GM23338 (cell line): Measurements from ENCODE around the gene CCNK. TPM values are rescaled to one million over a fixed set of nuclear protein-coding genes. Genes with fewer than 3 reads are reported as not detected.

ENCODE experiments used
- ATAC-seq: fragments of 200-7000 bp; cut with Tn5 transposase; 3 replicates; pipeline ENCODE4 v1.9.1; 2020
- DNase-seq: peaks from one replicate; pipeline ENCODE4 v3.0.0-alpha.2; 2015; ENCODE audit warnings: low spot score
- H2AFZ ChIP-seq: fragments of 200-600 bp; sonication (generic); 2 replicates; pipeline ENCODE4 v1.8.0; 2016; ENCODE audit warnings: antibody characterized with exemption, mild to moderate bottlenecking, moderate library complexity
- H3F3A ChIP-seq: fragments of 200-600 bp; sonication (generic); replicated peaks from 2 replicates; pipeline ENCODE4 v1.8.0; 2017; ENCODE audit warnings: antibody characterized with exemption, mixed run types, low read depth
- H3K27ac ChIP-seq: fragments of 200-600 bp; sonication (generic); 2 replicates; pipeline ENCODE4 v1.6.1; 2016; ENCODE audit warnings: low read depth
- H3K27me3 ChIP-seq: fragments of 200-600 bp; sonication (generic); 2 replicates; pipeline ENCODE4 v1.8.0; 2016; ENCODE audit warnings: mild to moderate bottlenecking, mixed run types, moderate library complexity; ENCODE audit not compliant: insufficient read depth
- H3K36me3 ChIP-seq: fragments of 200-600 bp; sonication (generic); 2 replicates; pipeline ENCODE4 v1.8.0; 2016; ENCODE audit warnings: mild to moderate bottlenecking; ENCODE audit not compliant: insufficient read depth
- H3K4me1 ChIP-seq: fragments of 200-600 bp; sonication (generic); 2 replicates; pipeline ENCODE4 v1.8.0; 2016; ENCODE audit warnings: mild to moderate bottlenecking, moderate library complexity; ENCODE audit not compliant: insufficient read depth
- H3K4me2 ChIP-seq: fragments of 200-600 bp; sonication (generic); 2 replicates; pipeline ENCODE4 v1.7.1; 2017; ENCODE audit warnings: mixed run types
- H3K4me3 ChIP-seq: fragments of 200-600 bp; sonication (generic); 2 replicates; pipeline ENCODE4 v1.6.1; 2016; ENCODE audit warnings: mixed run types
- H3K79me2 ChIP-seq: fragments of 200-600 bp; sonication (generic); replicated peaks from 2 replicates; pipeline ENCODE4 v1.8.0; 2017; ENCODE audit warnings: mild to moderate bottlenecking; ENCODE audit not compliant: insufficient read depth
- H3K9me2 ChIP-seq: fragments of 200-600 bp; sonication (generic); 2 replicates; pipeline ENCODE4 v1.8.0; 2017; ENCODE audit not compliant: insufficient read depth
- H4K20me1 ChIP-seq: fragments of 200-600 bp; sonication (generic); replicated peaks from 2 replicates; pipeline ENCODE4 v1.8.0; 2017; ENCODE audit warnings: mild to moderate bottlenecking; ENCODE audit not compliant: insufficient read depth
- H3K27ac Mint-ChIP-seq: 2 replicates; pipeline ENCODE4 v1.8.0; 2020; ENCODE audit warnings: inconsistent platforms, mild to moderate bottlenecking, moderate library complexity, mixed read lengths
- H3K27me3 Mint-ChIP-seq: 3 replicates; pipeline ENCODE4 v1.8.0; 2022; ENCODE audit warnings: low read depth, mild to moderate bottlenecking, moderate library complexity, mixed read lengths, inconsistent platforms; ENCODE audit not compliant: insufficient read depth, poor library complexity
- H3K36me3 Mint-ChIP-seq: 3 replicates; pipeline ENCODE4 v1.8.0; 2021; ENCODE audit warnings: low read depth, mild to moderate bottlenecking, inconsistent platforms, moderate library complexity, mixed read lengths
- H3K4me1 Mint-ChIP-seq: 3 replicates; pipeline ENCODE4 v1.8.0; 2020; ENCODE audit warnings: mild to moderate bottlenecking, inconsistent platforms, mixed read lengths
- H3K4me3 Mint-ChIP-seq: 3 replicates; pipeline ENCODE4 v1.8.0; 2021; ENCODE audit warnings: moderate library complexity, mild to moderate bottlenecking, inconsistent platforms, mixed read lengths
- H3K9me3 Mint-ChIP-seq: 3 replicates; pipeline ENCODE4 v1.8.0; 2020; ENCODE audit warnings: moderate library complexity, mild to moderate bottlenecking, inconsistent platforms, mixed read lengths
- CREB1 ChIP-seq: fragments of 250-450 bp; sonication (Bioruptor Pico); IDR thresholded peaks from 2 replicates; pipeline ENCODE4 v1.5.0; 2020; ENCODE audit warnings: low read depth, mild to moderate bottlenecking, moderate library complexity
- EZH2 ChIP-seq: fragments of 200-600 bp; sonication (generic); IDR thresholded peaks from one replicate; pipeline ENCODE4 v1.8.0; 2017; ENCODE audit warnings: antibody characterized with exemption, mild to moderate bottlenecking, low read depth; ENCODE audit not compliant: unreplicated experiment
- EZH2phosphoT487 ChIP-seq: fragments of 200-600 bp; sonication (generic); IDR thresholded peaks from one replicate; pipeline ENCODE4 v1.8.1; 2018; ENCODE audit warnings: antibody characterized with exemption; ENCODE audit not compliant: unreplicated experiment
- JUNB ChIP-seq: IDR thresholded peaks from one replicate; pipeline ENCODE4 v1.6.1; 2016; ENCODE audit warnings: antibody characterized with exemption; ENCODE audit not compliant: unreplicated experiment
- NANOG ChIP-seq: IDR thresholded peaks from 2 replicates; pipeline ENCODE4 v1.6.1; 2016; ENCODE audit warnings: antibody characterized with exemption, borderline replicate concordance
- POLR2AphosphoS5 ChIP-seq: IDR thresholded peaks from 2 replicates; pipeline ENCODE4 v1.6.1; 2016; ENCODE audit warnings: antibody characterized with exemption, low read depth
- STAT1 ChIP-seq: IDR thresholded peaks from one replicate; pipeline ENCODE4 v1.6.1; 2016; ENCODE audit warnings: antibody characterized with exemption; ENCODE audit not compliant: unreplicated experiment
- ZNF114 ChIP-seq: fragments of 250-450 bp; sonication (Bioruptor Pico); IDR thresholded peaks from 2 replicates; pipeline ENCODE4 v1.5.0; 2020; ENCODE audit warnings: mild to moderate bottlenecking, moderate library complexity
- ZNF331 ChIP-seq: fragments of 250-450 bp; sonication (Bioruptor Pico); IDR thresholded peaks from 2 replicates; pipeline ENCODE4 v1.5.0; 2020; ENCODE audit warnings: low read depth, mild to moderate bottlenecking, moderate library complexity
- polyA plus RNA-seq: library from polyadenylated mRNA; unstranded; fragments of >200 nt; fragmentation: Nextera tagmentation; extraction: Ambion mirVana; gene quantifications from 2 replicates; pipeline ENCODE4 v1.2.1, GENCODE V29; 2016
- total RNA-seq: library from RNA; depleted of rRNA; stranded (reverse); fragments of >200 nt; shearing (Covaris generic); gene quantifications from 2 replicates; pipeline ENCODE4 v1.2.3, GENCODE V29; 2014
- TF ChIP-seq, protein P1 (sequence below): fragments of 250-450 bp; sonication (Bioruptor Pico); IDR thresholded peaks from 2 replicates; pipeline ENCODE4 v1.5.0; 2020; ENCODE audit warnings: mild to moderate bottlenecking, moderate library complexity
- TF ChIP-seq, protein P2 (sequence below): IDR thresholded peaks from one replicate; pipeline ENCODE4 v1.6.1; 2018; ENCODE audit warnings: antibody characterized with exemption; ENCODE audit not compliant: unreplicated experiment
- TF ChIP-seq, protein P3 (sequence below), 2 experiments: fragments of 200-600 bp in 1 of 2; sonication (generic) in 1 of 2; conservative IDR thresholded peaks; 2 replicates each; pipeline versions ENCODE4 v1.5.1 to v1.6.1; 2016 to 2017; ENCODE audit warnings: antibody characterized with exemption in 2 of 2, low read depth in 2 of 2, mild to moderate bottlenecking in 2 of 2, moderate library complexity in 1 of 2

Gene CCNK
- total and polyA plus RNA-seq, 2 experiments from 2014 or later: 54.0 to 60.6 TPM

DNA sequence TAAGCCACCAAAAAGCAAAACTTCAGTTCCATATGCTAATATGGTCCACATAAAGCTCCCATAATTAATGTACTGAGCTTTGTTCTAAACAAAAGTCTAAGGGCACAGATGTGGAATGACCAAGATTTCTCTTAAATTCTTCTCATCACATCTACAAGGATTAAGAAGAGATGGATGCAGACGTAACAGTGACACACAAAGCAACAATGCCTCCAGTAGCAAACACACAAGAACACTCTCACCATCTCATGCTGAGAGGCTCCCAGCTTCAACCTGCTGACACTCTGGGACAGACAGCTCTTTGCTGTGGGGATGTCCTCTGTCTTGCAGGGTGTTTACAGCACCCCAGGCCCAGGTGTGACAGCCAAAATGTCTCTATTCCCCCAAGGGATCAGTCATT lies 48.7 kb upstream of the CCNK start:
- Histone ChIP-seq H3K79me2 (peaks cover 21% of the 10 kb centered on the region), H3K9me2 (no peaks in the 10 kb centered on the region), H3K4me1 (peaks cover 3% of the 10 kb centered on the region; the same call in 1 of the 2 replicates), H2AFZ (no peak overlapping the region), H3K4me3 (no peak overlapping the region), H3F3A (no peaks in the 10 kb centered on the region), H3K27me3 (no peaks in the 10 kb centered on the region), H3K27ac (no peak overlapping the region), H3K4me2 (no peak overlapping the region), H4K20me1 (peaks cover 9% of the 10 kb centered on the region), H3K36me3 (peaks cover 14% of the 10 kb centered on the region)
- DNase-seq (no peak), ATAC-seq (no peak)
- Mint-ChIP-seq H3K27ac (no peak overlapping the region), H3K9me3 (peaks cover 16% of the 10 kb centered on the region), H3K4me3 (no peak overlapping the region), H3K4me1 (peaks cover 14% of the 10 kb centered on the region), H3K27me3 (peaks cover 4% of the 10 kb centered on the region), H3K36me3 (peaks cover 44% of the 10 kb centered on the region)
- no peak for TF ChIP-seq EZH2
- TF ChIP-seq, protein P1, sequence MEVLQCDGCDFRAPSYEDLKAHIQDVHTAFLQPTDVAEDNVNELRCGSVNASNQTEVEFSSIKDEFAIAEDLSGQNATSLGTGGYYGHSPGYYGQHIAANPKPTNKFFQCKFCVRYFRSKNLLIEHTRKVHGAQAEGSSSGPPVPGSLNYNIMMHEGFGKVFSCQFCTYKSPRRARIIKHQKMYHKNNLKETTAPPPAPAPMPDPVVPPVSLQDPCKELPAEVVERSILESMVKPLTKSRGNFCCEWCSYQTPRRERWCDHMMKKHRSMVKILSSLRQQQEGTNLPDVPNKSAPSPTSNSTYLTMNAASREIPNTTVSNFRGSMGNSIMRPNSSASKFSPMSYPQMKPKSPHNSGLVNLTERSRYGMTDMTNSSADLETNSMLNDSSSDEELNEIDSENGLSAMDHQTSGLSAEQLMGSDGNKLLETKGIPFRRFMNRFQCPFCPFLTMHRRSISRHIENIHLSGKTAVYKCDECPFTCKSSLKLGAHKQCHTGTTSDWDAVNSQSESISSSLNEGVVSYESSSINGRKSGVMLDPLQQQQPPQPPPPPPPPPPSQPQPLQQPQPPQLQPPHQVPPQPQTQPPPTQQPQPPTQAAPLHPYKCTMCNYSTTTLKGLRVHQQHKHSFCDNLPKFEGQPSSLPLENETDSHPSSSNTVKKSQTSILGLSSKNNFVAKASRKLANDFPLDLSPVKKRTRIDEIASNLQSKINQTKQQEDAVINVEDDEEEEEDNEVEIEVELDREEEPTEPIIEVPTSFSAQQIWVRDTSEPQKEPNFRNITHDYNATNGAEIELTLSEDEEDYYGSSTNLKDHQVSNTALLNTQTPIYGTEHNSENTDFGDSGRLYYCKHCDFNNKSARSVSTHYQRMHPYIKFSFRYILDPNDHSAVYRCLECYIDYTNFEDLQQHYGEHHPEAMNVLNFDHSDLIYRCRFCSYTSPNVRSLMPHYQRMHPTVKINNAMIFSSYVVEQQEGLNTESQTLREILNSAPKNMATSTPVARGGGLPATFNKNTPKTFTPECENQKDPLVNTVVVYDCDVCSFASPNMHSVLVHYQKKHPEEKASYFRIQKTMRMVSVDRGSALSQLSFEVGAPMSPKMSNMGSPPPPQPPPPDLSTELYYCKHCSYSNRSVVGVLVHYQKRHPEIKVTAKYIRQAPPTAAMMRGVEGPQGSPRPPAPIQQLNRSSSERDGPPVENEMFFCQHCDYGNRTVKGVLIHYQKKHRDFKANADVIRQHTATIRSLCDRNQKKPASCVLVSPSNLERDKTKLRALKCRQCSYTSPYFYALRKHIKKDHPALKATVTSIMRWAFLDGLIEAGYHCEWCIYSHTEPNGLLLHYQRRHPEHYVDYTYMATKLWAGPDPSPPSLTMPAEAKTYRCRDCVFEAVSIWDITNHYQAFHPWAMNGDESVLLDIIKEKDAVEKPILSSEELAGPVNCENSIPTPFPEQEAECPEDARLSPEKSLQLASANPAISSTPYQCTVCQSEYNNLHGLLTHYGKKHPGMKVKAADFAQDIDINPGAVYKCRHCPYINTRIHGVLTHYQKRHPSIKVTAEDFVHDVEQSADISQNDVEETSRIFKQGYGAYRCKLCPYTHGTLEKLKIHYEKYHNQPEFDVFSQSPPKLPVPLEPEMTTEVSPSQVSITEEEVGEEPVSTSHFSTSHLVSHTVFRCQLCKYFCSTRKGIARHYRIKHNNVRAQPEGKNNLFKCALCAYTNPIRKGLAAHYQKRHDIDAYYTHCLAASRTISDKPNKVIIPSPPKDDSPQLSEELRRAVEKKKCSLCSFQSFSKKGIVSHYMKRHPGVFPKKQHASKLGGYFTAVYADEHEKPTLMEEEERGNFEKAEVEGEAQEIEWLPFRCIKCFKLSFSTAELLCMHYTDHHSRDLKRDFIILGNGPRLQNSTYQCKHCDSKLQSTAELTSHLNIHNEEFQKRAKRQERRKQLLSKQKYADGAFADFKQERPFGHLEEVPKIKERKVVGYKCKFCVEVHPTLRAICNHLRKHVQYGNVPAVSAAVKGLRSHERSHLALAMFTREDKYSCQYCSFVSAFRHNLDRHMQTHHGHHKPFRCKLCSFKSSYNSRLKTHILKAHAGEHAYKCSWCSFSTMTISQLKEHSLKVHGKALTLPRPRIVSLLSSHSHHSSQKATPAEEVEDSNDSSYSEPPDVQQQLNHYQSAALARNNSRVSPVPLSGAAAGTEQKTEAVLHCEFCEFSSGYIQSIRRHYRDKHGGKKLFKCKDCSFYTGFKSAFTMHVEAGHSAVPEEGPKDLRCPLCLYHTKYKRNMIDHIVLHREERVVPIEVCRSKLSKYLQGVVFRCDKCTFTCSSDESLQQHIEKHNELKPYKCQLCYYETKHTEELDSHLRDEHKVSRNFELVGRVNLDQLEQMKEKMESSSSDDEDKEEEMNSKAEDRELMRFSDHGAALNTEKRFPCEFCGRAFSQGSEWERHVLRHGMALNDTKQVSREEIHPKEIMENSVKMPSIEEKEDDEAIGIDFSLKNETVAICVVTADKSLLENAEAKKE (CRISPR knock-in tag): no peak
- TF ChIP-seq POLR2AphosphoS5: no peak
- TF ChIP-seq, protein P2, sequence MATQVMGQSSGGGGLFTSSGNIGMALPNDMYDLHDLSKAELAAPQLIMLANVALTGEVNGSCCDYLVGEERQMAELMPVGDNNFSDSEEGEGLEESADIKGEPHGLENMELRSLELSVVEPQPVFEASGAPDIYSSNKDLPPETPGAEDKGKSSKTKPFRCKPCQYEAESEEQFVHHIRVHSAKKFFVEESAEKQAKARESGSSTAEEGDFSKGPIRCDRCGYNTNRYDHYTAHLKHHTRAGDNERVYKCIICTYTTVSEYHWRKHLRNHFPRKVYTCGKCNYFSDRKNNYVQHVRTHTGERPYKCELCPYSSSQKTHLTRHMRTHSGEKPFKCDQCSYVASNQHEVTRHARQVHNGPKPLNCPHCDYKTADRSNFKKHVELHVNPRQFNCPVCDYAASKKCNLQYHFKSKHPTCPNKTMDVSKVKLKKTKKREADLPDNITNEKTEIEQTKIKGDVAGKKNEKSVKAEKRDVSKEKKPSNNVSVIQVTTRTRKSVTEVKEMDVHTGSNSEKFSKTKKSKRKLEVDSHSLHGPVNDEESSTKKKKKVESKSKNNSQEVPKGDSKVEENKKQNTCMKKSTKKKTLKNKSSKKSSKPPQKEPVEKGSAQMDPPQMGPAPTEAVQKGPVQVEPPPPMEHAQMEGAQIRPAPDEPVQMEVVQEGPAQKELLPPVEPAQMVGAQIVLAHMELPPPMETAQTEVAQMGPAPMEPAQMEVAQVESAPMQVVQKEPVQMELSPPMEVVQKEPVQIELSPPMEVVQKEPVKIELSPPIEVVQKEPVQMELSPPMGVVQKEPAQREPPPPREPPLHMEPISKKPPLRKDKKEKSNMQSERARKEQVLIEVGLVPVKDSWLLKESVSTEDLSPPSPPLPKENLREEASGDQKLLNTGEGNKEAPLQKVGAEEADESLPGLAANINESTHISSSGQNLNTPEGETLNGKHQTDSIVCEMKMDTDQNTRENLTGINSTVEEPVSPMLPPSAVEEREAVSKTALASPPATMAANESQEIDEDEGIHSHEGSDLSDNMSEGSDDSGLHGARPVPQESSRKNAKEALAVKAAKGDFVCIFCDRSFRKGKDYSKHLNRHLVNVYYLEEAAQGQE: no peak
- TF ChIP-seq, protein P3, sequence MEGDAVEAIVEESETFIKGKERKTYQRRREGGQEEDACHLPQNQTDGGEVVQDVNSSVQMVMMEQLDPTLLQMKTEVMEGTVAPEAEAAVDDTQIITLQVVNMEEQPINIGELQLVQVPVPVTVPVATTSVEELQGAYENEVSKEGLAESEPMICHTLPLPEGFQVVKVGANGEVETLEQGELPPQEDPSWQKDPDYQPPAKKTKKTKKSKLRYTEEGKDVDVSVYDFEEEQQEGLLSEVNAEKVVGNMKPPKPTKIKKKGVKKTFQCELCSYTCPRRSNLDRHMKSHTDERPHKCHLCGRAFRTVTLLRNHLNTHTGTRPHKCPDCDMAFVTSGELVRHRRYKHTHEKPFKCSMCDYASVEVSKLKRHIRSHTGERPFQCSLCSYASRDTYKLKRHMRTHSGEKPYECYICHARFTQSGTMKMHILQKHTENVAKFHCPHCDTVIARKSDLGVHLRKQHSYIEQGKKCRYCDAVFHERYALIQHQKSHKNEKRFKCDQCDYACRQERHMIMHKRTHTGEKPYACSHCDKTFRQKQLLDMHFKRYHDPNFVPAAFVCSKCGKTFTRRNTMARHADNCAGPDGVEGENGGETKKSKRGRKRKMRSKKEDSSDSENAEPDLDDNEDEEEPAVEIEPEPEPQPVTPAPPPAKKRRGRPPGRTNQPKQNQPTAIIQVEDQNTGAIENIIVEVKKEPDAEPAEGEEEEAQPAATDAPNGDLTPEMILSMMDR (conservative IDR thresholded peaks at IDR 0.05; ENCODE audit: low read depth in 2 of 2): no peak
- no peak for TF ChIP-seq ZNF114 (CRISPR knock-in tag)
- TF ChIP-seq NANOG: no peak
- TF ChIP-seq STAT1: no peak
- no peak for TF ChIP-seq EZH2phosphoT487
- TF ChIP-seq ZNF331 (CRISPR knock-in tag): no peak
- no peak for TF ChIP-seq JUNB
- no peak for TF ChIP-seq CREB1 (CRISPR knock-in tag)
